NCI-H82 (cell line): ENCODE results near the gene MTFP1.
"Not testable (repeated sequence)": the region's sequence is repeated elsewhere in the genome, so short reads cannot be mapped to it uniquely, and the experiment has no call there.

Experiments used
- DNase-seq: peaks from one replicate; lab custom pipeline; 2025; lab: John Stamatoyannopoulos, UW

MTFP1 gene

GRCh38 chr22:30402028-30402765 is 23.4 kb upstream of the MTFP1 start:
- DNase-seq: no peak

- DNase-seq: not testable (repeated sequence)
Measured at GRCh38 chr22:30402766-30403104, 22.8 kb upstream of the MTFP1 start.

- no peak for DNase-seq
Measured at GRCh38 chr22:30404307-30404706, 21.3 kb upstream of the MTFP1 start.

DNA sequence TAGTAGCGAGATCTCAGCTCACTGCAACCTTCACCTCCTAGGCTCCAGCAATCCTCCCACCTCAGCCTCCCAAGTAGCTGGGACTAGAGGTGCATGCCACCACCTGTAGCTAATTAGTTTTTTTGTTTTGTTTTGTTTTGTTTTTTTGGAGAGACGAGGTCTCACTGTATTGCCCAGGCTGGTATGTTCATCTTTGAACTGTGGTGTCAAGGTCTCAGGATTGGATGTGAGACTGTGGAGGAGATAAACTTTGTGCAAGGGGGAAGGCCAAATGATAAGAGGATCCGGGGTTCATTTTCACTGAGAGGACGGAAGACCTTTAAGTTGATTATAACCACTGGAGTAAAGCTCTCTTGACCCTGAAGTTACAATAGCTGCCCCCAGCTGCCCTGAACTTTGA is 19.8 kb upstream of the MTFP1 start:
- DNase-seq: no peak

DNA sequence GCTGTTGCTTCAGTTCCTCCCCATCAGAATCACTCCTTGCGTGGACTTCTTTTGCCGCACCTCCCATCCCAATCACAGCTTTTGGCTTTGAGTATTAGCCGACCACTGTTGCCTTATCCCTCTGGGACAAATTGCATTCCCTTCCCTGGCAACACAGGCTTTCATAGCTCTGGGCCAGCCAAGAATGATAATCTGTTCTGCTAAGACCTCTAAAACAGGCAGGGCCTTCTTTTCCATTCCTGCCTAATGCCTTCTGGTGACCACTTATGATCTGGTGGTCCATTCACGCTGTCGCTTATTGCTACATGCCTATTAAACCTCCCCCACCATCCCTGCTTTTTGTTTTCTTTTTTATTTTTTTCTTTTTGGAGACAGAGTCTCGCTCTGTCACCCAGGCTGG is 19.2 kb upstream of the MTFP1 start:
- DNase-seq: no peak

- no peak for DNase-seq
Measured at GRCh38 chr22:30408388-30409102, 17.0 kb upstream of the MTFP1 start.

- DNase-seq: no peak
Measured at GRCh38 chr22:30411780-30412179, 13.8 kb upstream of the MTFP1 start.

- no peak for DNase-seq
Measured at GRCh38 chr22:30413001-30413400, 12.6 kb upstream of the MTFP1 start.

DNA sequence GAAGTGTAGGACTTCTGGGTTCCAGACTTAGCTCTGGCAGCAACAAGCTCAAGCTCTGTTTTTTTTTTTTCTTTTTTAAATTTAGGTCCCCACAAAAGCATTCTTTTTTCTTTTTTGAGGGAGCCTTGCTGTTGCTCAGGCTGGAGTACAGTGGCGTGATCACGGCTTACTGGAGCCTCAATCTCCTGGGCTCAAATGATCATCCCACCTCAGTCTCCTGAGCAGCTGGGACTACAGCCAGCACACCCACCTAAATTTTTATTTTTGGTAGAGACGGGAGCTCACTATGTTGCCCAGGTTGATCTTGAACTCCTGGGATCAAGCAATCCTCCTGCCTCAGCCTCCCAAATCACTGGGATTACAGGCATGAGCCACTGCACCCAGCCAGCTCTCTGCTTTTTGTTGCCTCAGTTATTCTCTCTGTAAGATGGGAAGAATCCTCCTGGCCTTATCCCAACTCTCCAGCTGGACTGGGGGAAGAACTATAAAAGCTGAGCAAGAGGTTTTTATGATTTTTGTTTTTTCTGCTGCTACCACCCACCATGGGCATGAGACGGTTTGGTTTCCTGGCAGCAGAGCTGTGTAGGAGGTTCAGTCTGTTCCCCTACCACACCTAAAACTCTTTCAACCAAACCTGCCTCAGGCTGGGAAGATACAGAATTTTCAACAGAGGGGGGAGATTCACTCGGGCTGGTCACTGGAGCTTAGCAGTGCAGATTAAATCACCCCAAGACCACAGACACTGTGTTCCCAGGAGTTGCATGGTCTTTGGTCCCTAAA is 11.6 kb upstream of the MTFP1 start:
- DNase-seq: no peak

DNA sequence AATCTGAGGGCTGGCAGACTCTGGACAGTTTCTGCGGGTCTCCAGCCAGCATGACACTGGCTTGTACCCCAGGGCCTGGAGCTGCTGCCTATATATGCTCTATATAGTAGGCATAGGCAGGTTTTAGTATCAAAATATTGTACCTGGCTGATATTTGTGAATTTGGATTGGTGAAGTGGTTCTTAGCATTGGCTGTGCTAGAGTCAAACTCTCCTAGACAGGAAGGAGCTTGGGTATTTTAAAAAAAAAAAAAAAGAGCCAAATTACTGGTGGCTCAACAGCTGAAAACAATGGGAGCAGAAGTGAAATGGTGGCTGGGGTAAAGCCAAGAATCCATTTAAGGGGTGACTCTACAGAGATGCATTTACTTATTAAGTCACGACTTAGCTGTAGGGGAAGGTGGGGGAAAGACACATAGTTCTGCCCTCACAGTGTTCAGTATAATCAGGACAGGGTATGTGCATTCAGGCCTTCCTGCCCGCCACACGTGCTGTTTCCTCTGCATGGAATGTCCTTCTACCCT is 11.0 kb upstream of the MTFP1 start:
- DNase-seq: no peak

DNA sequence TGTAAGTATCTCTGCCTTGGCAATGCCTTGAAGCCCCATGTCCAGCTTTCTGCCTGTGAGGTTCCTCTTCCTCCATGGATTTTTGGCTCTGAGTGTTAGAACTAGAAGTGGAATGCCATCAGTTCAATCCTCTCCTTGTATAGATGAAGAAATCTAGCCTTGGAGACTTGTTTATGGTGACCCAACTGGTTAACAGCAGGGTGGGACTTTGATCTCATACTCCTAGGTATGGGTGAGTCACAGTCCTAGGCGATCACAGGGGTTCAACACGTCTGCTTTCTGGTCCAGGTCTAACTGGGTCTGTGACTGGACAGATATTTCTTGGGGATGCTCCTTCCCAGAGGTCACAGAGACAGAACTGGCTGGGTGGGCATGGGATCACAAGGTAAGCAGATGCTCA is 9.2 kb upstream of the MTFP1 start:
- DNase-seq: no peak

GRCh38 chr22:30416837-30417236 is 8.7 kb upstream of the MTFP1 start:
- DNase-seq: no peak

- DNase-seq: no peak
Measured at GRCh38 chr22:30420347-30421125, 5.0 kb upstream of the MTFP1 start.

DNA sequence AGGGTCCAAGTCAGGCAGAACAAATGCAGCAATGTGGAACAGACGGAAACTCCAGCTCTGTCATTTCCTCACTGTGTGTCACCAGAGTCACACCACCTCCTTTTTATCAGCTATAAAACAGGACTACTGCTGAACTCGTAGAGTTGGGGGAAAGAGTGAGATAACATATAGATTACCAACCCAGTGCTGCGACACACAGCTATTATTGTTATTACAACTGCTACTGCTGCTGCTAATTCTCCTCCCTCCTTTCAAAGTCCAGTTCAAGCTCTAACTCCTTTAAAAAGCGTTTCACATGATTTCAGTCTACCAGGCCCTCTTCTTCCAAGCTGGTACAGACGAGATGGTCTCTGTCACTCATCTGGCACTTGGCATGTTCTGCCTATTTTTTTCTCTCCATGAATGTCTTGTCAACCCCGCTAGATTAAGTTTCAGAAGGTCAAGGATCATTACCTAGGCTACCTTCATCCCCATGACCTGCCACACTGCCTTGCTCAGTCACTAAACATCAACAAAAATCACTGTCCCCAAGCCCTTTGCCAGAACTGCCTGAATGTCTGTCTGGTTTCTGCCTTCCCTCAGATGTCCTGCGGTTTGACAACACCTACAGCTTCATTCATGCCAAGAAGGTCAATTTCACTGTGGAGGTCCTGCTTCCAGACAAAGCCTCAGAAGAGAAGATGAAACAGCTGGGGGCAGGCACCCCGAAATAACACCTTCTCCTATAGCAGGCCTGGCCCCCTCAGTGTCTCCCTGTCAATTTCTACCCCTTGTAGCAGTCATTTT is 3.7 kb upstream of the MTFP1 start:
- no peak for DNase-seq

GRCh38 chr22:30422481-30423300 is 2.9 kb upstream of the MTFP1 start:
- DNase-seq: no peak

GRCh38 chr22:30423301-30423958 is 2.1 kb upstream of the MTFP1 start:
- peak; percentile 56 for DNase-seq

DNA sequence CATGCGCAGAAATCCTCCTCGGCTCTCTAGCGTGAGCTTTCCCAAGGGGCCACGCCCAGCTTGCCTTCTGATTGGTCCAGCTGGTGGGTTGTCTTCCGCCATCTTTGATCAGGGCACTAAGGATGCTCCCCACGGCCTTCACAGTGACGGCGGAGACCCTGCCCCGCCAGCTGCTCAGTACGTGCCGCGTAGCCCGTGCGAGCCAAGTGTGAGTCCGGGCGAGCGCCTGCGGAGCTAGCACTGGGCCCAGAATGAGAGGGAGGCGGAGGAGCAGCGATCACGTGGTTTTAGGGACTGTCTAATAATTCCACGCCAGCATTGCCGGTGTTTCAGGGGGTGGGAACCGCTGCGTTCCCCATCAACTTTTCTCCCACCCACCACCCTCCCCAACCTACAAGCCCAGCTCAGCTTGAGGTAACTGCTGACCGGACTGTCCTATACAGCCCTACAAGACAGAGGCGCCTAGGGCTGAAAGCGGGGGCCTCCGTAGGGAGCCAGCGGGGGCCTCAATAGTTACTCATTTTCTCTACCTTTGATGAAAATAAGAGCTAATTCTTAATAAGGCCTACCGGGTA is 1.5 kb upstream of the MTFP1 start:
- peak; percentile 100 for DNase-seq

DNA sequence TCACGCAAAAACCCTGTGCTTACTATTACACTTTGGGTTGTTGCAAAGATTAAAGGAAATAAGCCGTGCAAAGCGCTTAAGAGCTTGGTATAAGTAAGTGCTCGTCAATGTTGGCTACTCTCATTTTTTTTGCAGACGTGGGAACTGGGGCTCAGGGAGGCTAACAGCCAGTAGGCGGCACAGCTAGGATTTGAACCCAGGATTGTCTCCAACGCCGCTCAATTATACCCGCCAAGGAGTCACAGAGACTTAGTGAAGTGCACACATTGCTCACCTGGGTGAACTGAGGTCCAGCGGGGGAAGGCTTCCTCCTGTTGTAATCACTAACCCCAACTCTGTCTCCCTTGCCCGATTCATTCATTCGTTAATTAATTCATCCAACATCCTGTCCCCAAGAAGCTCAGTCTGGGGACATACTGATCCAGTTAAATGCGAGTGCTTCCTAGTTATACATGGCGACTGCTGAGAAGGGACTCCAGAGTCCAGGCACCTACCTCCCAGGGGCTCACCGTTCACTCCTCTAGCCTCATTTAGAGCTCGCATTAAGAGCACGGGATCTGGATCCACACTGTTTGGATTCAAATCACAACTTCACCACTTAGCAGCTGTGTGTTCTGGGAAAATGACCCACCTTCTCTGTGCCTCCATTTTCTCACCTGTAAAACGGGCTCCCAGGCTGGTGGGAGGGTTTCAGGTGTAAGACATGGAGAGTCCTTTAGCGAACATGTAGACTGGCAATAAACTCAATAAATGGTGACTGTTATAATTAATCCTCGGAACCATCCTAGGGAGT is 838 bp upstream of the MTFP1 start:
- DNase-seq: peak; percentile 69

GRCh38 chr22:30425327-30425615 is 297 bp upstream of the MTFP1 start:
- no peak for DNase-seq
